HL-60 (cell line): ENCODE measurements around the gene FSD1L.

Experiments
- GABPA ChIP-seq: IDR thresholded peaks from 2 replicates; pipeline ENCODE4 v1.6.1; 2012; ENCODE audit warnings: low read depth
- TF ChIP-seq, protein P1 (sequence below): IDR thresholded peaks from one replicate; pipeline ENCODE4 v1.5.1; 2011; ENCODE audit warnings: low read length, control low read depth, inconsistent platforms; ENCODE audit not compliant: insufficient read depth

GRCh38 chr9:105485131-105485530 is 37.3 kb downstream of the FSD1L start:
- TF ChIP-seq, protein P1, sequence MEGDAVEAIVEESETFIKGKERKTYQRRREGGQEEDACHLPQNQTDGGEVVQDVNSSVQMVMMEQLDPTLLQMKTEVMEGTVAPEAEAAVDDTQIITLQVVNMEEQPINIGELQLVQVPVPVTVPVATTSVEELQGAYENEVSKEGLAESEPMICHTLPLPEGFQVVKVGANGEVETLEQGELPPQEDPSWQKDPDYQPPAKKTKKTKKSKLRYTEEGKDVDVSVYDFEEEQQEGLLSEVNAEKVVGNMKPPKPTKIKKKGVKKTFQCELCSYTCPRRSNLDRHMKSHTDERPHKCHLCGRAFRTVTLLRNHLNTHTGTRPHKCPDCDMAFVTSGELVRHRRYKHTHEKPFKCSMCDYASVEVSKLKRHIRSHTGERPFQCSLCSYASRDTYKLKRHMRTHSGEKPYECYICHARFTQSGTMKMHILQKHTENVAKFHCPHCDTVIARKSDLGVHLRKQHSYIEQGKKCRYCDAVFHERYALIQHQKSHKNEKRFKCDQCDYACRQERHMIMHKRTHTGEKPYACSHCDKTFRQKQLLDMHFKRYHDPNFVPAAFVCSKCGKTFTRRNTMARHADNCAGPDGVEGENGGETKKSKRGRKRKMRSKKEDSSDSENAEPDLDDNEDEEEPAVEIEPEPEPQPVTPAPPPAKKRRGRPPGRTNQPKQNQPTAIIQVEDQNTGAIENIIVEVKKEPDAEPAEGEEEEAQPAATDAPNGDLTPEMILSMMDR = no peak
- no peak for TF ChIP-seq GABPA
